Activated CD4-positive, alpha-beta T cell treated with anti-CD3 and anti-CD28 coated beads for 4 hours (primary cell): ENCODE data around the gene POLL.
A peak's percentile ranks its signal among the peaks of the same experiment; 100 is the strongest.
"Not testable (repeated sequence)": the region's sequence is repeated elsewhere in the genome, so short reads cannot be mapped to it uniquely, and the experiment has no call there.

Experiments
- DNase-seq, 2 donors: peaks; one replicate each; pipeline ENCODE4 v3.0.0-alpha.2; 2020

POLL gene

GRCh38 chr10:101611096-101611905 is 23.2 kb upstream of the POLL start:
- no peak for DNase-seq

- DNase-seq: no peak
Measured at GRCh38 chr10:101609481-101609880, 21.4 kb upstream of the POLL start.

GRCh38 chr10:101607124-101607523 is 19.1 kb upstream of the POLL start:
- DNase-seq: no peak

GRCh38 chr10:101602761-101603398 is 14.8 kb upstream of the POLL start:
- peak; percentile 27 to 45 for DNase-seq

GRCh38 chr10:101601541-101601940 is 13.5 kb upstream of the POLL start:
- no peak for DNase-seq

GRCh38 chr10:101597091-101597900 is 9.2 kb upstream of the POLL start:
- DNase-seq: no peak

GRCh38 chr10:101595591-101596433 is 7.8 kb upstream of the POLL start:
- no peak for DNase-seq

GRCh38 chr10:101593331-101593730 is 5.3 kb upstream of the POLL start:
- not testable (repeated sequence) for DNase-seq

- no peak for DNase-seq
Measured at GRCh38 chr10:101588879-101589278, 822 bp upstream of the POLL start.

- DNase-seq: no peak
Measured at GRCh38 chr10:101585841-101586240, 2.2 kb downstream of the POLL start.

- DNase-seq: no peak
Measured at GRCh38 chr10:101580486-101581399, 7.3 kb downstream of the POLL start.

GRCh38 chr10:101579516-101579870 is 8.6 kb downstream of the POLL start:
- no peak for DNase-seq

GRCh38 chr10:101578803-101579515 is 9.1 kb downstream of the POLL start:
- no peak for DNase-seq

- no peak for DNase-seq
Measured at GRCh38 chr10:101578192-101578591, 9.9 kb downstream of the POLL start.

GRCh38 chr10:101577121-101577871 is 10.8 kb downstream of the POLL start:
- no peak for DNase-seq

- DNase-seq: no peak
Measured at GRCh38 chr10:101576211-101576863, 11.7 kb downstream of the POLL start.

- no peak for DNase-seq
Measured at GRCh38 chr10:101575580-101576210, 12.4 kb downstream of the POLL start.

GRCh38 chr10:101575091-101575490 is 13.0 kb downstream of the POLL start:
- no peak for DNase-seq
